ENCODE data around the gene HILPDA. TPM values are rescaled to one million over a fixed set of nuclear protein-coding genes. Genes with fewer than 3 reads are reported as not detected.

Gene HILPDA
- polyA plus RNA-seq, 1 donor (not counting 4 experiments of a cell fraction or from before 2014, with no cell fraction given): 17.9 TPM

GRCh38 chr7:128417071-128417470, 38.6 kb upstream of the HILPDA start:
- H3K4me3 ChIP-seq (ENCODE audit: control insufficient read depth in 2 of 3, extremely low read depth in 1 of 3, insufficient read depth in 2 of 3, low read depth in 1 of 3, low read length in 3 of 3): no peak overlapping the region
- no peaks in the 10 kb centered on the region for H3K36me3 ChIP-seq (ENCODE audit: control insufficient read depth in 2 of 2, extremely low read depth in 1 of 2, insufficient read depth in 2 of 2, low read length in 2 of 2)
- TF ChIP-seq CTCF (optimal IDR thresholded peaks at IDR 0.05 in 1 of 3, IDR thresholded peaks at IDR 0.05 in 1 of 3, conservative IDR thresholded peaks at IDR 0.05 in 1 of 3; ENCODE audit: extremely low read depth in 1 of 3, insufficient read depth in 2 of 3, low read length in 3 of 3): no peak
- no peak for TF ChIP-seq EZH2 (IDR thresholded peaks at IDR 0.05; ENCODE audit: low read length)
- no peak for FAIRE-seq
- H3K79me2 ChIP-seq (ENCODE audit: control insufficient read depth, insufficient read depth, low read length): no peaks in the 10 kb centered on the region
- no peak overlapping the region for H3K9ac ChIP-seq (ENCODE audit: control insufficient read depth, extremely low read depth, insufficient read depth, low read length)
- H3K27me3 ChIP-seq (ENCODE audit: control insufficient read depth, extremely low read depth, insufficient read depth, low read length): no peaks in the 10 kb centered on the region
- H3K4me2 ChIP-seq (ENCODE audit: control insufficient read depth, extremely low read depth, insufficient read depth, low read depth, low read length): no peak overlapping the region
- H4K20me1 ChIP-seq (ENCODE audit: control insufficient read depth, extremely low read depth, insufficient read depth, low read length): no peaks in the 10 kb centered on the region
- no peak overlapping the region for H2AFZ ChIP-seq (ENCODE audit: control insufficient read depth, low read length)
- dilution Hi-C loops (cut with MboI; ENCODE audit: extremely low pct_ligation_motif_present, low sequenced_read_pairs): no loop called here
- DNase-seq (ENCODE audit: low read depth, low spot score): no peak
- no peaks in the 10 kb centered on the region for H3K4me1 ChIP-seq (ENCODE audit: control insufficient read depth, extremely low read depth, insufficient read depth, low read length)
- no peak overlapping the region for H3K27ac ChIP-seq (ENCODE audit: control insufficient read depth, insufficient read depth, low read length)
- H3K9me3 ChIP-seq (ENCODE audit: control insufficient read depth, low read depth, low read length): no peaks in the 10 kb centered on the region
- no peaks in the 10 kb centered on the region for H3K9me1 ChIP-seq (ENCODE audit: control insufficient read depth, extremely low read depth, insufficient read depth, low read length)

- Histone ChIP-seq H3K27ac (ENCODE audit: control insufficient read depth, insufficient read depth, low read length) (no peak overlapping the region), H3K9ac (ENCODE audit: control insufficient read depth, extremely low read depth, insufficient read depth, low read length) (no peak overlapping the region), H3K79me2 (ENCODE audit: control insufficient read depth, insufficient read depth, low read length) (no peaks in the 10 kb centered on the region), H4K20me1 (ENCODE audit: control insufficient read depth, extremely low read depth, insufficient read depth, low read length) (no peaks in the 10 kb centered on the region), H3K9me1 (ENCODE audit: control insufficient read depth, extremely low read depth, insufficient read depth, low read length) (no peaks in the 10 kb centered on the region), H3K36me3 (ENCODE audit: control insufficient read depth in 2 of 2, extremely low read depth in 1 of 2, insufficient read depth in 2 of 2, low read length in 2 of 2) (no peaks in the 10 kb centered on the region), H3K4me3 (ENCODE audit: control insufficient read depth in 2 of 3, extremely low read depth in 1 of 3, insufficient read depth in 2 of 3, low read depth in 1 of 3, low read length in 3 of 3) (no peak overlapping the region), H3K9me3 (ENCODE audit: control insufficient read depth, low read depth, low read length) (no peaks in the 10 kb centered on the region), H2AFZ (ENCODE audit: control insufficient read depth, low read length) (no peak overlapping the region), H3K4me2 (ENCODE audit: control insufficient read depth, extremely low read depth, insufficient read depth, low read depth, low read length) (no peak overlapping the region), H3K27me3 (ENCODE audit: control insufficient read depth, extremely low read depth, insufficient read depth, low read length) (no peaks in the 10 kb centered on the region), H3K4me1 (ENCODE audit: control insufficient read depth, extremely low read depth, insufficient read depth, low read length) (no peaks in the 10 kb centered on the region)
- FAIRE-seq (no peak), DNase-seq (ENCODE audit: low read depth, low spot score) (no peak)
- dilution Hi-C loops (cut with MboI; ENCODE audit: extremely low pct_ligation_motif_present, low sequenced_read_pairs): no loop called here
- TF ChIP-seq CTCF (optimal IDR thresholded peaks at IDR 0.05 in 1 of 3, IDR thresholded peaks at IDR 0.05 in 1 of 3, conservative IDR thresholded peaks at IDR 0.05 in 1 of 3; ENCODE audit: extremely low read depth in 1 of 3, insufficient read depth in 2 of 3, low read length in 3 of 3): no peak
- no peak for TF ChIP-seq EZH2 (IDR thresholded peaks at IDR 0.05; ENCODE audit: low read length)
Measured at GRCh38 chr7:128419257-128419656, 36.4 kb upstream of the HILPDA start.

Data from keratinocyte (primary cell).